HG03439 (cell line): ENCODE results near the gene ZNF503.

Source experiments
- ATAC-seq: cut with Tn5 transposase; IDR thresholded peaks from one replicate; pipeline ENCODE4 v1.9.1; 2021; ENCODE audit warnings: mild to moderate bottlenecking, moderate library complexity; ENCODE audit not compliant: unreplicated experiment

Gene ZNF503

DNA sequence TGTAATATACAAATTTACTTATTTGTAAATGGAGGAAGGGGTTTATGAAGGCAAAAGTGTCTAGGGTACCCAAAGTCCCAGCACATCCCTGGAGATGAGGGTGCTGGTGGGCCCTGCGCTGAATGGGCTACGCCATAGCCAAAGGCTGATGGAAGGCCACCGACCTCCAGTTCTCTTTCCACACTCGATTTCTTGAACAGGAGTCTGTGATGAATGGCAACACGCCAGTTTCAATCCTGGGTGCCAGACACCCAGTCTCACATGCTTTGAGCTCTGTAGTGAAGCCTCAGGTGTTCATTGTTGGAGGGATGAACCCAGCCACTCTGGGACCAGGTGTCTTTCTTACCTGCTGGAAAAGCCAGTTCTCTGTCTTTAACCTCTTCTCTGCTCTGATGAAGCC lies 30.6 kb upstream of the ZNF503 start:
- no peak for ATAC-seq

DNA sequence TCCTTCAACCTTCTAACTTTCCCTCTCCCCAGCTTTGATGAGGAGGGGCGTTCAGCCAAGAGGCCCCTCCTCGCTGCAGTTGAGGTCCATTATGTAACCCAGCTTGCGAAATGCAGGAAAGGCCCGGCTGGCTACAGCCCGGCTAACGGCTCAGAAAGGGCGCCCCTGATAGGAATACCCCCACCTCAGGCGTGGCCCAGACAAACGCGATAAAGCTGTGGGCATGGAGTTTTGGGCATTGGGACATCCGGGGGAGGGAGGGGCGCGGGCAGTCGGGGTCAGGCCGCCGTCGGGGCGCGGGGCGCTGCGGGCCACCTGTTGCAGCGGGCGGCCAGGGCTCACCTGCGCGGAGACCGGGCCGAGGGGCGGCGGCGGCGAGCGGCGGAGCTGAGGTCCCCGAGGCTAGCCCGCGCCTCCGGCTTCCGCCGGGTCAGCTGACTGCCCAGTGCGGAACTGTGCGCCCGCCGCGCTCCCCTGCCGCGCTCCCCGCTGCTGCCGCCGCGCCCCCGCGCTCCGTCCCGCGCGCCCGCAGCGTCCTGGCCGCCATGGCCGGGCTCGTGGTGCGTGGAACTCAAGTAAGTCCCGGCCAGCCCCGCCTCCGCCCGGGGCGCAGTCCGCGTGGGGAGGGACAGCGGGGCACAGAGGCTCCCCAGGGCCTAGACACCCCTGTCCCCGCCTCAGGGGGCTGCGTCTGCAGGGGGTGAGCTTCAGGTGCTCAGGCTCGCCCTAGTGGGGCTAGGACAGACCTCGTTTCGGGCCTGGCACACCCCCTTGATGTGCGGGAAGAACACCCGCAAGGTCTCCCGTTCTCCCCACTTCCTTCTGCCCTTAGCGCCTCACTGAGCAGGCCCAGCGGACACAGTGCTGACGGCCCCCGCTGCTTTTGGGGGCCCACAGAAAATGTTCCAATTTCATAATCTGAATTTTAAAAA lies 29.9 kb upstream of the ZNF503 start, which contains the start of gene LRMDA:
TSS of gene LRMDA (plus strand) at position 445 of the 932 bp plus-strand sequence.
- ATAC-seq = no peak

- no peak for ATAC-seq
Observed at GRCh38 chr10:75430000-75430763, 28.6 kb upstream of the ZNF503 start.

GRCh38 chr10:75429159-75429827 lies 27.7 kb upstream of the ZNF503 start:
- no peak for ATAC-seq

GRCh38 chr10:75428434-75429158 lies 27.0 kb upstream of the ZNF503 start:
- no peak for ATAC-seq

GRCh38 chr10:75427951-75428350 lies 26.4 kb upstream of the ZNF503 start:
- ATAC-seq = no peak

- ATAC-seq = no peak
Observed at GRCh38 chr10:75426880-75427279, 25.3 kb upstream of the ZNF503 start.

GRCh38 chr10:75425291-75426079 lies 23.9 kb upstream of the ZNF503 start:
- no peak for ATAC-seq

DNA sequence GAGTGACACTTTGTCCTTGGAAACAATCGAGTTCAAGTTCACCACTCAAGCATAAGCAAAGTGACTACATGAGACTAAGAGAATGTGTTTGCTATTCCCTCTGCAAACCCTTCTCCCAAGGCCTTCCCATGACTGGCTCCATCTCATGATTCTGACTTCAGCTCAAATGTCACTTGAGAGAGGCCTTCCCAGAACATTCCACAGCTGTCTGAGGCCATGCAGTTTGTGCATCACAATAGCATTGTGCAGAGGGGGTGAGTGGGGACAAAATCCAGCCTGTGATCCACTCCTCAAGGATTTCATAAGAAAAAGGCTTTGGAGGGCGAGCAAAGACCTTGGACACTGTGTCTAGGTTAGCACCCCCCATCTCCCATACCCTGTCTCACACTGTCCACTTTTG lies 23.0 kb upstream of the ZNF503 start:
- no peak for ATAC-seq

DNA sequence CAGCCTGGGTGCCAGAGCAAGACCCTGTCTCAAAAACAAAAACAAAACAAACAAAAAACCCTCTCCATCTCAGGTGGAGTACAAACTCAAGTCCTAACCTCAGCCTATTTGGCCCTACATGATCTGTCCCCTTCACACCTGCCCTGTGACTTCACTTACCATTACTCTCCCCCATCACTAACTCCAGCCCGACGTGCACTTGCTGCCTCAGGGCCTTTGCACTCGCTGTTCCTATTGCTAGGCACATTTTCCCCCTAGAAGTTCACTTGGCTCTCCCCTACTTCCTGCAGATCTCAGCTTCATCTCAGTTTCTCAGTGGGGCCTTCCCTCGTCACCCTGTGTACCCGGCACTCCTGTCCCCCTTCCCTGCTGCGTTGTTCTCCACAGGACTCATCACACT lies 21.3 kb upstream of the ZNF503 start:
- ATAC-seq = no peak

DNA sequence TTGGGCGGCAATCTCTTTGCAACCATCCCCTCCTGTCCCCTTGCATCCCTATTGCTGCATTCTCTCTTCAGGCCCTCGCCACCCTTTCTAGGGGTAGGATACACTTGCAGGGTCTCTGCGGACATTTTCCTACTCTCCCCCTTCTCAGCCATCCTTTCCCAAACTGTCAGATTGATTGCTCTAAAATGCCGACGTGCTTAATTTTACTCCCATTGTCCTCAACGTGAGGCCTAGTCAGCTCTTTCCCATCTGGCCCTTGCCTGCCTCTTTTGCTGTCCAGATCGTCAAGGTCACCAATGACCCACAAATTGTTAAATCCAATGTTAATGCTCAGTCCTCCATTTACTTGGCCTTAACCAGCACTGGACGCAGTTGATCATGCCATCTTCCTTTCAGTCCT lies 17.1 kb upstream of the ZNF503 start:
- no peak for ATAC-seq

DNA sequence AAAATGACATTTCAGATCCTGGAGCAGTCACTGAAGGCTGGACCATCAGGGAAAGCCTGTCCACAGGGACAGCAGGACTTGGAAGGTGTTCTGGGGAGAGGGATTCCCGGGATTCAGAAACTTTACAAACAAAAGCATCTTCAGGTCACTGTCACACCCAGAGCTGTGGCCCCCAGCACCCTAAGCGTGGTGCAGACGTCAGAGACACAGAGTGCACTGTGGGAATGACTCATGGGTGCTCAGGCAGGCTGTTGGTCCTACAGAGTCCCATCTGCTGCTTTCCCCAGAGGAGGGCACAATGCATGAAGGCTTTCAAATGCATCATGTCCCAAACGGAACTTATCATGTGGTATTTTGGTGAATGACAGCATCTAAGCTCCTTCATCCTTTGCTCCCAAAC lies 16.7 kb upstream of the ZNF503 start:
- no peak for ATAC-seq

DNA sequence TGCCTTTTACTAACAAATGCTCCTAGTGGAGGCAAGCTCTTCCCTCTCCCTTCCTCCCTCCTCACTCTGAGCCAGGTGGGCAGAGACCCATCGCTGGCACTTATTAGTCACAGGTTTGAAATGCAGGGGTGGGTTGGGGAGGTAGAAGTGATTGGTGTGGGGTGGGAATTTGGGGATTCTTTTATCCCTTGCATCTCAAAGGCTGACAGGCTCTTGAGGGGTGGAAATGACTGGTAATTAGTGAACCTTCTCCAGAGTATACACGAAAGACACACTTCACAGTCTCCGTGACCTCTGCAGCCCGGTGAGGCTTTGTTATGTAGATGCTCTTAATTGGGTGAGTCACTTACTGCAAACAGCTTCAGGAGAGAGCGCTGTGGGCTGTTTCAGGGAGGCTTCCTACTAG lies 16.0 kb upstream of the ZNF503 start:
- ATAC-seq = no peak

GRCh38 chr10:75414527-75414926 lies 13.0 kb upstream of the ZNF503 start:
- no peak for ATAC-seq

DNA sequence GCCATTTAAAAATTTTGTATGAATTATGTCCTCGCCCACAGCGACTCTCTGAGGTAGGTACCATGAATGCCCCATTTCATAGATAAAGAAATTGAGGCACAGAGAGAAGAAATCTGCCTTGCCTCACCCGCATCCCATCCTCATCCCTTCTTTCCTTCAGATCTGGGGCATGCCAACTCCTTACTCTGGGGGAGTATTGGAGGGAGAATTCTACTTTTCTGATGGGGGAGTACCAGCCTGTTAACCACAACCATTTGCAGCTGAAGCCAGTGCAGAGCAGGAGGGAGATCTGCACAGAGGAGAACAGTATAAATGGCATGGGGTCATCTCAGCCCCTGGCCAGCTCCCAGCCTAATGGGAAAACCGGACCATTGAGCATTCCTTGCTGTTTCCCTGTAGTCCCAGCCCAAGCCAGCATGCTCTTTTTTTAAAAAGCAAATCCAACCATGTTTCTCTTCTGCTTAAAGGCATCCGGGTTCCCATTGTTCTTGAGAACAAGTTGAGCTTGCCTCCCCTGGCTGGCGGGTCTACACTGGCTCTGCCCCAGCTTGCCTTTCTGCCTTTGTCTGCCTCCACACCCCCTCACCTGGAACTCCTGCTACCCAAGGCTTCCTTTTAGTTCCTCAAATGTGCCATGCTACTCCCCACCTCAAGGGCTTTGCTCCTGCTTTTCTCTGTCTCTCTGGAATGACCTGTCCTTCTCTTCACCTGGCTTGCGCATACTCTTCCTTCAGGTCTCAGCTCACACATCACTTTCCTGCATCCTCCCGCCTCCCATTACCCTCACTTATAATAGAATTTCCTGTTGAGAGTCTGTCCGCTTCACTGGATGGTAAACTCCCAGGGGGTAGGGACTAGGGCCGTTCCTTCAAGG lies 8.8 kb upstream of the ZNF503 start:
- no peak for ATAC-seq

DNA sequence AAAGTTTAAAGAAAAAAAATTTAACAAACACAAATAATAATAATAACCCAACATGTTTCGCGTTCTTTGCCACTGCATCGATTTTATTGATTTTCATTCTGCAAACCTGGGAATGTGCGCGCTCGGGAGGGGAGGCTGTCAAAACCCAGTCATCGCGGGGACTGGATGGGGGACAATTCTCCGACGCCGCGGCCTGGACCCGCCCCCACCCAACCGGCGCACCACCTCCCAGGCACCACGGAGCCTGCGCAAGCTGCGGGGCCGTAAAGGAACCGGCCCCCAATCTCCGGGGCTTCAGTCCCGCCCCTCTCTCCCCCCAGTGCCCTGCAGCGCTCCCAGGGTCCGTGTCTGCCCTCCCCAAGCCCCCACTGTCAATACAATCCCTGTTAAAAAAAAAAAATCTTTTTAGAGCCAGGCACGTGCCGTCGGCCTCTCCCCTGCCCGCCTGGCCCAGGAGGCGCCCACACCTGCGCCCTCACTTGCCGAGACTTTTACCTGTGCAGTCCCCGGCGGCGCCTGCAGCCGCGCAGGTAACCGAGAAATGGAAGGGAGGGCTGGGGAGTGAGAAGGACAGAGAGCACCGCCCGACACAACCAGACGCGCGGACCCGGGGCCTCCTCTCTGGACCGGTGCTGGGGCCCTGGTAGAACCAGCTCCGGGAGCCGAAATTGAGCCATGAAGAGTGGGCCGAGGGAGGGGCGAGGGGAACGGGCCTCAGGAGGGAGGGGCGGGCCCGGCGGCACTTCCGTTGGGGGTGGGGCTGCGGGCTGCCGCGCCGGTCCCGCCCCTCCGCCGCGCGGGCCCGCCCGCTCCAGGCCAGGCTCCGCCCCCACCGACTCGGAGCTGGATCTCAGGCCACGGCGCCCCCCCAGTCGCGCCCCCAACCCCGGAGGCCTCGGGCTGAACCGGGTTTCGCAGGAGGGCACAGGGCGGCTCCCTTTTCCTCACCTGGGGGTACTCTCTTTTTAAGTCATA lies 7.6 kb upstream of the ZNF503 start:
- no peak for ATAC-seq

DNA sequence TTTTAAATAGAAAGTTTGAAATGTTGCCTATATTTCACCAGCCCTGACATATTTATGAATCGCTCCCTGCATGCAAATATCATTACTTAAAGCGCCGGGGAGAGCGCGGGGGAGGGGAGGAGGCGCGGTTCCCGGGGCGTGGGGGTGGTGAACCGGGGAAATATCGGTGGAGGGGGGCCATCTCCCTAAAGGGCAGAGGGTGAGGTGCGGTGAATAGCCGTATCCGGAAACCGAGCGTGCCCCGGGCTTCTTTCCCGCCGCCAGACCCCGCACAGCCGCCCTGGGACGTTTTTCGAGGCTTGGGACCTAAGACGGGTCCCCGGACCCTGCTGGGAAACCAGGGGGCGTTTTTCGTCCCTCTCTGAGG lies 6.9 kb upstream of the ZNF503 start:
- ATAC-seq = no peak
